RWPE2 (cell line): ENCODE results near the gene HOMER1.
A peak's percentile ranks its signal among the peaks of the same experiment; 100 is the strongest.

Source experiments
- ATAC-seq: fragments of 200-7000 bp; cut with Tn5 transposase; 3 replicates; pipeline ENCODE4 v1.9.1; 2021; ENCODE audit warnings: low read depth
- DNase-seq: peaks from one replicate; pipeline ENCODE4 v3.0.0-alpha.2; 2020; ENCODE audit warnings: low spot score
- H3K27ac ChIP-seq: fragments of 450-650 bp; 2 replicates; pipeline ENCODE4 v1.5.1; 2017; ENCODE audit warnings: mild to moderate bottlenecking; ENCODE audit not compliant: poor library complexity, severe bottlenecking
- H3K27me3 ChIP-seq: fragments of 250-450 bp; sonication (Bioruptor Pico); 2 replicates; pipeline ENCODE4 v1.5.1; 2021; ENCODE audit warnings: mild to moderate bottlenecking, moderate library complexity; ENCODE audit not compliant: insufficient read depth, poor library complexity, severe bottlenecking
- H3K36me3 ChIP-seq: fragments of 250-450 bp; sonication (Bioruptor Pico); 2 replicates; pipeline ENCODE4 v1.5.1; 2020; ENCODE audit warnings: low read depth, mild to moderate bottlenecking, moderate library complexity
- H3K4me1 ChIP-seq: fragments of 250-450 bp; sonication (Bioruptor Pico); 2 replicates; pipeline ENCODE4 v1.5.1; 2021; ENCODE audit warnings: mild to moderate bottlenecking, moderate library complexity; ENCODE audit not compliant: insufficient read depth, poor library complexity, severe bottlenecking
- H3K4me3 ChIP-seq: fragments of 250-450 bp; sonication (Bioruptor Pico); 2 replicates; pipeline ENCODE4 v1.5.1; 2021; ENCODE audit warnings: mild to moderate bottlenecking, moderate library complexity; ENCODE audit not compliant: severe bottlenecking
- H3K9me3 ChIP-seq: fragments of 250-450 bp; sonication (Bioruptor Pico); 2 replicates; pipeline ENCODE4 v1.5.1; 2021; ENCODE audit warnings: mild to moderate bottlenecking, moderate library complexity; ENCODE audit not compliant: severe bottlenecking
- TF ChIP-seq, protein P1 (sequence below): fragments of 450-650 bp; IDR thresholded peaks from one replicate; pipeline ENCODE4 v1.5.1; 2017; ENCODE audit warnings: mild to moderate bottlenecking, moderate library complexity; ENCODE audit not compliant: poor library complexity, severe bottlenecking

The HOMER1 gene, protein sequence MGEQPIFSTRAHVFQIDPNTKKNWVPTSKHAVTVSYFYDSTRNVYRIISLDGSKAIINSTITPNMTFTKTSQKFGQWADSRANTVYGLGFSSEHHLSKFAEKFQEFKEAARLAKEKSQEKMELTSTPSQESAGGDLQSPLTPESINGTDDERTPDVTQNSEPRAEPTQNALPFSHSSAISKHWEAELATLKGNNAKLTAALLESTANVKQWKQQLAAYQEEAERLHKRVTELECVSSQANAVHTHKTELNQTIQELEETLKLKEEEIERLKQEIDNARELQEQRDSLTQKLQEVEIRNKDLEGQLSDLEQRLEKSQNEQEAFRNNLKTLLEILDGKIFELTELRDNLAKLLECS

DNA sequence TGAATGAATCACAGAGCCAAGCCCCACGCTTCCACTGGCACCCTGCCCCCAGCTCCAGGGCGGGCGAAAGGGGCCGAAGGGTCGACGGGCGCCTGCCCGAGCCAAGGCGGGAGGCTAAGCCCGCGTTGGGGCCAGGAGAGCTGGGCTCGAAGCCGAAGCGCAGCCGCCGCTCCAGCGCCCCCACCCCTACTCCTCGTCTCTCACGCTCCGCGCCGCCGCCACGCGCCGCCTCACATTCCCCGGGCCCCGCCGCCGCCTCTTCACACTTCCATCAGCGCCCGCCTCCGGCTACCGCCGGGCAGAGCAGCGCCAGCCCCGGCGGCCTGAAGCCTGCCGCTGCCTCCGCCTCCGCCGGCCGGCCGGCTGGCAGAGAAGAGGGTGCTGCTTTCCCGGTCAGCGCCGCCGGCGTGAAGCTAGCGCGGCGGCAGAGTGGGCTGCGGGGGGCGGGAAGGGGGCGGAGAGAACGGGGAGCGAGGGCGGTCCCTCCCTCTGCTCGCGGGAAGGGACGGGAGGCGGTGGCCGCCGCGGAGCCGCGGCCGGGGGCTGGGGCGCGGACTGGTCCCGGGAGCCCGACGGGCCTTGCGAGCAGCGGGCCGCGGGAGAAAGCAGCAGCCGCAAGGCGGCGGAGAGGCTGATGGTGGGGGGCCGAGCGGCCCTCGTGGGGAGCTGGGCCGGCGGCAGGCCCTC is at the start of gene HOMER1:
HOMER1 (minus strand) TSS at position 431 of the 687 bp plus-strand sequence. CDS start 1,360 bp downstream, outside the sequence.
- TF ChIP-seq, protein P1, sequence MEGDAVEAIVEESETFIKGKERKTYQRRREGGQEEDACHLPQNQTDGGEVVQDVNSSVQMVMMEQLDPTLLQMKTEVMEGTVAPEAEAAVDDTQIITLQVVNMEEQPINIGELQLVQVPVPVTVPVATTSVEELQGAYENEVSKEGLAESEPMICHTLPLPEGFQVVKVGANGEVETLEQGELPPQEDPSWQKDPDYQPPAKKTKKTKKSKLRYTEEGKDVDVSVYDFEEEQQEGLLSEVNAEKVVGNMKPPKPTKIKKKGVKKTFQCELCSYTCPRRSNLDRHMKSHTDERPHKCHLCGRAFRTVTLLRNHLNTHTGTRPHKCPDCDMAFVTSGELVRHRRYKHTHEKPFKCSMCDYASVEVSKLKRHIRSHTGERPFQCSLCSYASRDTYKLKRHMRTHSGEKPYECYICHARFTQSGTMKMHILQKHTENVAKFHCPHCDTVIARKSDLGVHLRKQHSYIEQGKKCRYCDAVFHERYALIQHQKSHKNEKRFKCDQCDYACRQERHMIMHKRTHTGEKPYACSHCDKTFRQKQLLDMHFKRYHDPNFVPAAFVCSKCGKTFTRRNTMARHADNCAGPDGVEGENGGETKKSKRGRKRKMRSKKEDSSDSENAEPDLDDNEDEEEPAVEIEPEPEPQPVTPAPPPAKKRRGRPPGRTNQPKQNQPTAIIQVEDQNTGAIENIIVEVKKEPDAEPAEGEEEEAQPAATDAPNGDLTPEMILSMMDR, result peak; percentile 30
- H3K4me3 ChIP-seq, result peak within 1 kb of the TSS; percentile 81
- H3K27me3 ChIP-seq, result no peaks in the 10 kb centered on the region
- DNase-seq, result peak; percentile 81
- ATAC-seq, result peak; percentile 72
- H3K4me1 ChIP-seq, result peaks cover 22% of the 10 kb centered on the region
- no peaks in the 10 kb centered on the region for H3K9me3 ChIP-seq
- peak within 1 kb of the TSS; percentile 81 for H3K27ac ChIP-seq
- no peaks in the 10 kb centered on the region for H3K36me3 ChIP-seq

DNA sequence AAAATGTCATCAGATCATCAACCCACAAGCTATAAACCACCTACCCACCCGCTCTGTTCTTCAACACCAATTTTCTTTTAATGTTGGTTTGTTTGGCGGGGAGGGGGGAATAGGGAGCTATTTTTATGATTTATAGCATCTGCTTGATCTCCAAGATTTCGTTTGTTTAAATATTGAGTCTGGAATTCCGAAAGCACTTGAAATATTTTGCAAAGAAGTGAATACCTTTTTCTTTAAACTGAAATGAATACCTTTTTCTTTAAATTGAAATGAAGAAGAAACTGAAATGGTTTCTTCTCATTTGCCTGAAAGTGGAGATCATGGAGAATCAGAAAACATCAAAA is 49.3 kb upstream of the HOMER1 start:
- Histone ChIP-seq H3K4me1 (no peaks in the 10 kb centered on the region), H3K36me3 (no peaks in the 10 kb centered on the region), H3K9me3 (no peaks in the 10 kb centered on the region), H3K4me3 (no peak overlapping the region), H3K27me3 (no peaks in the 10 kb centered on the region), H3K27ac (no peak overlapping the region)
- TF ChIP-seq, protein P1, result no peak
- no peak for ATAC-seq
- DNase-seq, result no peak

DNA sequence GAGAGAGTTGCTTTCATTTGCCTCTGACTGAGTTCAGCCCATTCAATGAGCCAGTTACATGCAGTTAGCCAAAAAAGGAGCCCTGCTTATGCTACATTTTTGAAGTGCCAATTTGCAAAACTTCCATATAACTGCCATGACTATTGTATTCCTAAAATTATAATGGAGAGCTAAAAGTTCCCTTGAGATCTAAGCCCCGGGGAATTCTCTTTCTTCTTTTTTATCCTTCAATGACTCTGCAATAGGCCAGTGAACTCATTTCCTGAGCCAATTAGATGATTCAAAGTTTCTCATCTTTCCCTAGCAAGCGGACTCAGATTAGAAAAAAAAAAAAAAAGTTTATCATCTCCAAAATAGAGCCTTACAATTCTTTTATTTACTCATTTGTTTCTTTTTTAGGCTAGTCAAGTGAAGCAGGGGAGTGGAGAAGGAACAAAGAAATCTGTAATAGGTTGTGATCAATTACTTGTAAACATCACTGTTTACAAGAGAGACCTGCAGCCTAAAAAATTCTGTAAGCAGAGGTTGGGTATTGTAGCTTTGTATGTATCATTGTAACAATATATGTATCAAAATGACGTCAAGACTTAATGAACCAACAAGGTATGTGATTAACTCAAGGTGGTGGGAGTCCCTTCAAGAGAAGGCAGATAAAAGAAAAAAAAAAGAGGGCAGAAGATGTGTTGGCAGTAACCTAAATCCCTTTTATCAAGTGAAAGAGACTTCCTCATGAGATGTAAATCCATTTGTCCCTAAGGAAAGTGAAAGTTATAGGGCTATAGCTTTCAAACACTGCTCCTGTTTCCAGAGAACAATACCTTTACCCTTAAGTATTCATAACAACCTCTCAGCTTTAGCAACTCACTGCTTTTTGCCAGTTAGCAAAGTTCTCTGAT is 48.7 kb upstream of the HOMER1 start:
- no peak for ATAC-seq

GRCh38 chr5:79561525-79561893 is 47.6 kb upstream of the HOMER1 start:
- DNase-seq (no peak), ATAC-seq (no peak)
- no peaks in the 10 kb centered on the region for H3K4me1 ChIP-seq
- TF ChIP-seq, protein P1, result no peak
- no peaks in the 10 kb centered on the region for H3K36me3 ChIP-seq
- H3K27me3 ChIP-seq, result no peaks in the 10 kb centered on the region
- no peak overlapping the region for H3K27ac ChIP-seq
- no peak overlapping the region for H3K4me3 ChIP-seq
- no peaks in the 10 kb centered on the region for H3K9me3 ChIP-seq

More for the DNA sequence above, 48.7 kb upstream of the HOMER1 start:
- Histone ChIP-seq H3K4me1 (no peaks in the 10 kb centered on the region), H3K9me3 (no peaks in the 10 kb centered on the region), H3K36me3 (no peaks in the 10 kb centered on the region), H3K4me3 (no peak overlapping the region), H3K27ac (no peak overlapping the region), H3K27me3 (no peaks in the 10 kb centered on the region)
- TF ChIP-seq, protein P1, result no peak
- no peak for DNase-seq
